ENCODE results near the gene SVBP.

GRCh38 chr1:42833981-42834380 lies 16.8 kb upstream of the SVBP start:
- TF ChIP-seq GLIS3 (CRISPR knock-in tag; IDR thresholded peaks at IDR 0.05) (no peak), TOX (CRISPR knock-in tag; IDR thresholded peaks at IDR 0.05; ENCODE audit: borderline replicate concordance) (no peak), OSR1 (CRISPR knock-in tag; IDR thresholded peaks at IDR 0.05) (no peak), ZNF565 (CRISPR knock-in tag; conservative IDR thresholded peaks at IDR 0.05; ENCODE audit: low read depth) (no peak), PATZ1 (CRISPR knock-in tag; IDR thresholded peaks at IDR 0.05; ENCODE audit: borderline replicate concordance) (no peak)
